GM13977 (cell line): ENCODE measurements around the gene TRIM28.

Experiments
- DNase-seq: peaks from one replicate; pipeline ENCODE4 v3.0.0; 2012; ENCODE audit warnings: low spot score
- CTCF ChIP-seq: IDR thresholded peaks from 2 replicates; pipeline ENCODE4 v1.5.1; 2012; ENCODE audit warnings: mild to moderate bottlenecking, control low read depth; ENCODE audit not compliant: insufficient read depth; ENCODE audit errors: extremely low read depth, missing control alignments
- in situ Hi-C: fragments of 300-500 bp; cut with MboI; formaldehyde crosslinking; loops from one replicate; pipeline ENCODE4 v1.12.0; 2022; ENCODE audit warnings: low sequenced_read_pairs, low pct_unique_long_range_greater_than_20kb, mixed read lengths, inconsistent platforms; ENCODE audit not compliant: unreplicated experiment

The TRIM28 gene

DNA sequence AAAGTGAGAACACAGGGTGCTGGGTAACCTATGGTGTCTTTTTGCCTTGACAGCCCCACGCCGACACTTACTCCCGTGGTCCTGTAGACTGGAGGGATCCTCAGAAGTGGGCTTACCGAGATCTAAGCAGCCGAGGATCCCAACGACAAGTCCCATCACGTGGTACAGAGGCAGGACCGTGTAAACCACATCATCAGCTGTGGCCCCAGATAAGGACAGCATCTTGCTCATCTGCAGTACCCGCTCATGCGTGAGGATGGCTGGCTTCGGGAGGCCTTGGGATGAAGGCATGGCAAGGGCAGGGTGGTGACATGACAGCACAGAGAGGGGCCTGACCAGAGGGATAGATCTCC, 34.2 kb upstream of the TRIM28 start:
- in situ Hi-C loops = no loop called here
- no peak for DNase-seq
- no peak for TF ChIP-seq CTCF

- no peak for DNase-seq
- in situ Hi-C loops = no loop called here
- TF ChIP-seq CTCF = no peak
Measured at GRCh38 chr19:58510084-58510862, 33.6 kb upstream of the TRIM28 start.

DNA sequence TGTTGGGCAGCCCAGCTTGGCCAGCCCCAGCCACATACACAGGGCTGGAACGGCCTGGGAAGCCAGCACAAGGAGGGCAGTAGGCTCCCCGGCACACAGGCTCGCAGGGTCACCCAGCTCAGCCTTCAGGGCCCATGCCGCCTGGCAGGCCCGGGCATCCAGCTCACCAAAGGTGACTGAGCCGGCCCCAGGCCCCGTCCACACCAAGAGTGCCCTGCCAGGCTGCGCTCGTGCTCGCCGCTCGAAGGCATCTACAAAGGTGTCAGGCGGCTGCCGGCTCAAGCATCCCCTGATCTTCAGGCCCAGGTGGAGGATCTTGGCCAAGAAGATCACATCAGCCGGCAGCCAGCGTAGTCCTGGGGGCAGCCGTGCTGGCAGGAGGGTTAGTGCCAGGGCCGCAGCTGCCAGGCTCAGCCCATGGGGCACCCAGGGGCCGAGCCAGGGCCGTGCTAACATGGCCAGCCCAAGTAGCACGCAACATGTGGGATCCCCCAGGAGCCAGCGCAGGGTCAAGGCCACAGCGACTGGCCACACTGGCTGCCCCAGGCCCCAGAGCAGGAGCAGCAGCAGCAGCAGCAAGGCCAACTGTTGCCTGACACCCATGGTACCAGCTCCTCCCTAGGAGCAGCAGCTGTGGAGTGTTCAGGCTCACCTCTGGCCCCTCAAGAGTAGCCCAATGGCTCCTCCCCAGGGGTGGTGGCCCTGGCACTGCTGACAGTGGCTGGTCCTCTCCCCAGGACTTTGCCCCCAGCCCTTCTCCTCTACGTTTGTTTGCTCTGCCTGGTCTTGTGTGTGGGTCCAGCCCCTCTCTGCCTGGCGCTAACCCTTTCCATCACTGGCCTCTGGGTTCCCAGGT, 32.3 kb upstream of the TRIM28 start, which contains the start of gene SLC27A5:
Gene SLC27A5 (minus strand): TSS at position 640 of the 856 bp plus-strand sequence. CDS start 37 bp downstream, at position 603.
- no peak for TF ChIP-seq CTCF
- in situ Hi-C loops = no loop called here

DNA sequence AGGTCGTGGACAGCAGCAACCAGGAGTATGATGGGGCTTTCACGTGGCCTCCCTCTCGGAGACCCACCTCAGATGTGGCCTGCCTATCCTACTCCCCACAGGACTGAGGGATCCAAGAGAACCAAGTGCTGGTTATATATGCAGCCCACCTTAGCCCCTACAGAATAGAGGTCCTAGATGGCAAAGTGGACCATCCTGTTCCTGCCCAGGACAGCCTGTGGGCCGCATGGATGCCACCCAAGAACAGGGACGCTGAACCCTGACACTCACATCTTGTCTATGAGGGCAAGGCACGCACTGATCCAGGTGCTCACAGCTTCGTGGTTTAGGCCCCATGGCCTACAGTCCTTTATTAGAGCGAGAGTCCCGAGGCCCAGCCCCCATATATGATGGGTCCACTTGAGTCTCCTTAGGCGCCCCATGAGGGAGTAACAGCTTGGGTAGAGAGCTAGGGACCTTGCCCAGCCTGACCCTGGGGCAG, 30.6 kb upstream of the TRIM28 start:
- in situ Hi-C loops = no loop called here
- TF ChIP-seq CTCF = no peak
- no peak for DNase-seq

More for the DNA sequence above, 32.3 kb upstream of the TRIM28 start, which contains the start of gene SLC27A5:
- no peak for DNase-seq

- in situ Hi-C loops = no loop called here
- TF ChIP-seq CTCF = peak; percentile 99
- peak; percentile 97 for DNase-seq
Measured at GRCh38 chr19:58513694-58514563, 29.9 kb upstream of the TRIM28 start.

DNA sequence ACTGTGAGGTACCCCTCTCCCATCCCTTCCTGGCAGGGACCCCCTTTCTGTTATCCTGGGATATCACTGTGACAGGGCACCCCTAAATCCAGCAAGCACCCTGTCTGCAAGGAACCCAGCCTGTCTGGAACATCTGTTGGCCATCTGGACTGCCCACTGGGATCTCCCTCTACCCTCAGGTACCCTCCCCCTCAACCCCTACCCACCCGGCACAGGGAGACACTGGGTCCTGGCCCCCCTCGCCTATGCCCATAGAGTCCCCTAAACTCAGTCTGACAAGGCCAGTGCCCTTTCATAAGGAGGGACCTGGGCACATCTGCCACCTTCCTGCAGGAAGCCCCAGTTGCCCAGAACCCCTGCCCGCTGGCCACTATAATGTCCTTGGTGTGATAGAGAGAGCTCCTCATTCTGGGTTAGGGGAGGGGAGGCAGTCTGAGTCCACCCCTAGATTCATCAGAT, 29.3 kb upstream of the TRIM28 start:
- TF ChIP-seq CTCF = no peak
- DNase-seq = no peak
- in situ Hi-C loops = no loop called here
